Keratinocyte (primary cell): Measurements from ENCODE around the gene SPON1. TPM values are rescaled to one million over a fixed set of nuclear protein-coding genes. Genes with fewer than 3 reads are reported as not detected.

Source experiments
- DNase-seq: peaks from one replicate; pipeline ENCODE4 v3.0.0-alpha.2; 2011; ENCODE audit warnings: low read depth, missing footprints, low spot score
- FAIRE-seq: peaks from 2 replicates; lab custom pipeline; 2011; peaks lifted over from hg19 to GRCh38; lab: Jason Lieb, UNC
- H2AFZ ChIP-seq: 2 replicates; pipeline ENCODE4 v1.6.0; 2012; ENCODE audit warnings: low read length, control low read depth, inconsistent platforms; ENCODE audit not compliant: control insufficient read depth
- H3K27ac ChIP-seq: 2 replicates; pipeline ENCODE4 v1.5.1; 2011; ENCODE audit warnings: low read length; ENCODE audit not compliant: control insufficient read depth, insufficient read depth
- H3K27me3 ChIP-seq: 3 replicates; pipeline ENCODE4 v1.6.0; 2011; ENCODE audit warnings: low read length; ENCODE audit not compliant: control insufficient read depth, insufficient read depth; ENCODE audit errors: extremely low read depth
- H3K36me3 ChIP-seq, 2 experiments: 2 replicates in 1 of 2; 3 replicates in 1 of 2; pipeline ENCODE4 v1.5.1; 2011; ENCODE audit warnings: low read length in 2 of 2, mild to moderate bottlenecking in 1 of 2; ENCODE audit not compliant: control insufficient read depth in 2 of 2, insufficient read depth in 2 of 2; ENCODE audit errors: extremely low read depth in 1 of 2
- H3K4me1 ChIP-seq: 3 replicates; pipeline ENCODE4 v1.5.1; 2011; ENCODE audit warnings: low read length; ENCODE audit not compliant: control insufficient read depth, insufficient read depth; ENCODE audit errors: extremely low read depth
- H3K4me2 ChIP-seq: 3 replicates; pipeline ENCODE4 v1.6.0; 2011; ENCODE audit warnings: low read depth, low read length; ENCODE audit not compliant: control insufficient read depth, insufficient read depth; ENCODE audit errors: extremely low read depth
- H3K4me3 ChIP-seq, 3 experiments: fragments of 200-600 bp in 1 of 3; sonication (generic) in 1 of 3; 2 replicates in 2 of 3; 3 replicates in 1 of 3; pipeline ENCODE4 v1.5.1; 2011 to 2016; ENCODE audit warnings: low read length in 3 of 3, mild to moderate bottlenecking in 3 of 3, control low read depth in 2 of 3, inconsistent platforms in 1 of 3, low read depth in 1 of 3, mixed read lengths in 1 of 3, mixed run types in 1 of 3, moderate library complexity in 1 of 3; ENCODE audit not compliant: control insufficient read depth in 2 of 3, insufficient read depth in 2 of 3; ENCODE audit errors: extremely low read depth in 1 of 3
- H3K79me2 ChIP-seq: 2 replicates; pipeline ENCODE4 v1.6.0; 2012; ENCODE audit warnings: low read length; ENCODE audit not compliant: control insufficient read depth, insufficient read depth
- H3K9ac ChIP-seq: 3 replicates; pipeline ENCODE4 v1.6.0; 2011; ENCODE audit warnings: low read length; ENCODE audit not compliant: control insufficient read depth, insufficient read depth; ENCODE audit errors: extremely low read depth
- H3K9me1 ChIP-seq: 3 replicates; pipeline ENCODE4 v1.6.0; 2011; ENCODE audit warnings: low read length; ENCODE audit not compliant: control insufficient read depth, insufficient read depth; ENCODE audit errors: extremely low read depth
- H3K9me3 ChIP-seq: 2 replicates; pipeline ENCODE4 v1.5.1; 2012; ENCODE audit warnings: low read depth, low read length; ENCODE audit not compliant: control insufficient read depth
- H4K20me1 ChIP-seq: 3 replicates; pipeline ENCODE4 v1.6.0; 2011; ENCODE audit warnings: low read length; ENCODE audit not compliant: control insufficient read depth, insufficient read depth; ENCODE audit errors: extremely low read depth
- CTCF ChIP-seq, 3 experiments: IDR thresholded peaks in 1 of 3; conservative IDR thresholded peaks in 1 of 3; optimal IDR thresholded peaks in 1 of 3; 2 replicates in 2 of 3; 3 replicates in 1 of 3; pipeline versions ENCODE3 to v1.5.1; 2011; ENCODE audit warnings: low read length in 3 of 3, mild to moderate bottlenecking in 3 of 3, moderate library complexity in 2 of 3, control low read depth in 1 of 3, inconsistent platforms in 1 of 3; ENCODE audit not compliant: insufficient read depth in 2 of 3; ENCODE audit errors: extremely low read depth in 1 of 3
- EZH2 ChIP-seq: IDR thresholded peaks from one replicate; pipeline ENCODE4 v1.6.1; 2012; ENCODE audit warnings: inconsistent platforms, mild to moderate bottlenecking, low read length, moderate library complexity
- dilution Hi-C: fragments of 300-500 bp; cut with MboI; formaldehyde crosslinking; loops from one replicate; pipeline ENCODE4 v1.7.0; 2020; ENCODE audit warnings: low sequenced_read_pairs; ENCODE audit not compliant: extremely low pct_ligation_motif_present
- polyA plus RNA-seq, 5 experiments: library from polyadenylated mRNA; depleted of rRNA in 3 of 5; stranded (reverse) in 3 of 5; stranded (forward) in 1 of 5; unstranded in 1 of 5; fragments of >200 nt; gene quantifications; 1 replicate in 1 of 5; 2 replicates in 3 of 5; 3 replicates in 1 of 5; pipeline versions ENCODE4 v1.2.1 to v1.2.3, GENCODE V29; 2011 to 2012; ENCODE audit warnings: missing spikeins in 2 of 5, low read depth in 1 of 5, low replicate concordance in 1 of 5

The SPON1 gene
- polyA plus RNA-seq, 1 donor (not counting 4 experiments of a cell fraction or from before 2014, with no cell fraction given), result not detected

GRCh38 chr11:14305649-14306048 is 343.1 kb downstream of the SPON1 start:
- no peak overlapping the region for H3K9ac ChIP-seq
- H2AFZ ChIP-seq, result no peak overlapping the region
- no peak overlapping the region for H3K27ac ChIP-seq
- peaks cover 30% of the 10 kb centered on the region for H3K4me1 ChIP-seq
- H3K27me3 ChIP-seq, result no peaks in the 10 kb centered on the region
- H3K4me3 ChIP-seq, result no peak overlapping the region
- no peaks in the 10 kb centered on the region for H3K9me3 ChIP-seq
- H3K79me2 ChIP-seq, result peaks cover 98% of the 10 kb centered on the region
- FAIRE-seq (no peak), DNase-seq (no peak)
- H4K20me1 ChIP-seq, result peaks cover 11% of the 10 kb centered on the region
- no peak overlapping the region for H3K4me2 ChIP-seq
- H3K36me3 ChIP-seq, result no peaks in the 10 kb centered on the region
- dilution Hi-C loops, result no loop called here
- peaks cover 7% of the 10 kb centered on the region for H3K9me1 ChIP-seq
- TF ChIP-seq CTCF (optimal IDR thresholded peaks at IDR 0.05 in 1 of 3, IDR thresholded peaks at IDR 0.05 in 1 of 3, conservative IDR thresholded peaks at IDR 0.05 in 1 of 3; ENCODE audit: extremely low read depth in 1 of 3, insufficient read depth in 2 of 3, low read length in 3 of 3) (no peak), EZH2 (no peak)

GRCh38 chr11:14306481-14306880 is 344.0 kb downstream of the SPON1 start:
- DNase-seq, result no peak
- Histone ChIP-seq H3K27me3 (no peaks in the 10 kb centered on the region), H3K27ac (no peak overlapping the region), H3K4me3 (no peak overlapping the region), H3K36me3 (no peaks in the 10 kb centered on the region), H4K20me1 (peaks cover 15% of the 10 kb centered on the region), H3K79me2 (peaks cover 95% of the 10 kb centered on the region), H3K9ac (no peak overlapping the region), H3K4me1 (peaks cover 27% of the 10 kb centered on the region), H3K9me3 (no peaks in the 10 kb centered on the region), H2AFZ (no peak overlapping the region), H3K4me2 (no peak overlapping the region), H3K9me1 (peaks cover 7% of the 10 kb centered on the region)
- FAIRE-seq, result no peak
- dilution Hi-C loops, result no loop called here
- TF ChIP-seq EZH2 (no peak), CTCF (optimal IDR thresholded peaks at IDR 0.05 in 1 of 3, IDR thresholded peaks at IDR 0.05 in 1 of 3, conservative IDR thresholded peaks at IDR 0.05 in 1 of 3; ENCODE audit: extremely low read depth in 1 of 3, insufficient read depth in 2 of 3, low read length in 3 of 3) (peak; percentile 25 to 46 (median 45))
